ENCODE measurements around the gene TTC7B. TPM values are rescaled to one million over a fixed set of nuclear protein-coding genes. Genes with fewer than 3 reads are reported as not detected.

The TTC7B gene
- total and polyA plus RNA-seq, 2 of the 8 experiments (the other 6 are each of a cell fraction or from before 2014, with no cell fraction given) = 23.7 to 34.0 TPM

- TF ChIP-seq YY1 (IDR thresholded peaks at IDR 0.05; ENCODE audit: low read depth, low read length) (no peak), TEAD4 (IDR thresholded peaks at IDR 0.05; ENCODE audit: low read depth, low read length) (no peak), TBP (IDR thresholded peaks at IDR 0.05; ENCODE audit: low read depth, low read length) (no peak), ATF2 (IDR thresholded peaks at IDR 0.05; ENCODE audit: low read length) (no peak), E2F6 (IDR thresholded peaks at IDR 0.05) (no peak)
Measured at GRCh38 chr14:90722590-90722989, 93.6 kb downstream of the TTC7B start (continued).
